Nephron (organoid): Measurements from ENCODE around the gene LRSAM1.

Source experiments
- H3K27ac Mint-ChIP-seq, 3 experiments: 2 replicates each; pipeline ENCODE4 v1.8.0; 2020; ENCODE audit warnings: mixed read lengths in 3 of 3, mild to moderate bottlenecking in 2 of 3, moderate library complexity in 1 of 3
- H3K27me3 Mint-ChIP-seq: 2 replicates; pipeline ENCODE4 v1.8.0; 2021; ENCODE audit warnings: low read depth, mild to moderate bottlenecking, moderate library complexity, mixed read lengths
- H3K36me3 Mint-ChIP-seq: 2 replicates; pipeline ENCODE4 v1.8.0; 2020; ENCODE audit warnings: low read depth, mixed read lengths
- H3K4me1 Mint-ChIP-seq: 2 replicates; pipeline ENCODE4 v1.8.0; 2020; ENCODE audit warnings: mixed read lengths
- H3K4me3 Mint-ChIP-seq, 3 experiments: 2 replicates each; pipeline ENCODE4 v1.8.0; 2020; ENCODE audit warnings: mild to moderate bottlenecking in 3 of 3, mixed read lengths in 3 of 3, moderate library complexity in 2 of 3
- H3K9me3 Mint-ChIP-seq: 2 replicates; pipeline ENCODE4 v1.8.0; 2020; ENCODE audit warnings: mixed read lengths
- TF ChIP-seq, protein P1 (sequence below), 3 experiments: fragments of 200-600 bp; sonication (generic); IDR thresholded peaks; one replicate each; pipeline ENCODE4 v1.5.0; 2021; ENCODE audit warnings: antibody characterized with exemption in 3 of 3; ENCODE audit not compliant: unreplicated experiment in 3 of 3

The LRSAM1 gene

DNA sequence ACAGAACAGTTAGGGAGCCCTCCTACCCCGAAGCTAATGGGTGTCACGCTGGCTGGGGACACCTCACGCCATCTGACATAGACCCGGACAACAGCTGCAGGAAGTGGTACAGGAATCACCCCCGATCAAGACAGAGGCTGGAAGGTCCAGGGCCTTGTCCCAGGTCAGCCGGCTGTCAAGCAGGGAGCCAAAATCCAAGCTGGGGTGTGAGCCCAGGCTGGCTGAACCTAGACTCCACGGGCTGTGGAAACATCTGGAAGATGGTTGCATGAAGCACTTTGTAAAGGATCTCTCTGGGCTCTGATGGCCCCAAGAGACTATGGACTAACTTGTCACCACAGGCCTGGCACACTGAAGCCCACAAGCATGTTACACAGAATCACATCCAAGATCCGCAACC is 91.9 kb downstream of the LRSAM1 start:
- TF ChIP-seq, protein P1, sequence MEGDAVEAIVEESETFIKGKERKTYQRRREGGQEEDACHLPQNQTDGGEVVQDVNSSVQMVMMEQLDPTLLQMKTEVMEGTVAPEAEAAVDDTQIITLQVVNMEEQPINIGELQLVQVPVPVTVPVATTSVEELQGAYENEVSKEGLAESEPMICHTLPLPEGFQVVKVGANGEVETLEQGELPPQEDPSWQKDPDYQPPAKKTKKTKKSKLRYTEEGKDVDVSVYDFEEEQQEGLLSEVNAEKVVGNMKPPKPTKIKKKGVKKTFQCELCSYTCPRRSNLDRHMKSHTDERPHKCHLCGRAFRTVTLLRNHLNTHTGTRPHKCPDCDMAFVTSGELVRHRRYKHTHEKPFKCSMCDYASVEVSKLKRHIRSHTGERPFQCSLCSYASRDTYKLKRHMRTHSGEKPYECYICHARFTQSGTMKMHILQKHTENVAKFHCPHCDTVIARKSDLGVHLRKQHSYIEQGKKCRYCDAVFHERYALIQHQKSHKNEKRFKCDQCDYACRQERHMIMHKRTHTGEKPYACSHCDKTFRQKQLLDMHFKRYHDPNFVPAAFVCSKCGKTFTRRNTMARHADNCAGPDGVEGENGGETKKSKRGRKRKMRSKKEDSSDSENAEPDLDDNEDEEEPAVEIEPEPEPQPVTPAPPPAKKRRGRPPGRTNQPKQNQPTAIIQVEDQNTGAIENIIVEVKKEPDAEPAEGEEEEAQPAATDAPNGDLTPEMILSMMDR (IDR thresholded peaks at IDR 0.05; ENCODE audit: unreplicated experiment in 3 of 3): no peak
- H3K4me1 Mint-ChIP-seq: peaks cover 18% of the 10 kb centered on the region
- no peaks in the 10 kb centered on the region for H3K27me3 Mint-ChIP-seq
- H3K4me3 Mint-ChIP-seq: no peak overlapping the region
- peak overlapping the region; percentile 38 to 50 (median 40) for H3K27ac Mint-ChIP-seq
- H3K36me3 Mint-ChIP-seq: peaks cover 4% of the 10 kb centered on the region
- no peaks in the 10 kb centered on the region for H3K9me3 Mint-ChIP-seq

DNA sequence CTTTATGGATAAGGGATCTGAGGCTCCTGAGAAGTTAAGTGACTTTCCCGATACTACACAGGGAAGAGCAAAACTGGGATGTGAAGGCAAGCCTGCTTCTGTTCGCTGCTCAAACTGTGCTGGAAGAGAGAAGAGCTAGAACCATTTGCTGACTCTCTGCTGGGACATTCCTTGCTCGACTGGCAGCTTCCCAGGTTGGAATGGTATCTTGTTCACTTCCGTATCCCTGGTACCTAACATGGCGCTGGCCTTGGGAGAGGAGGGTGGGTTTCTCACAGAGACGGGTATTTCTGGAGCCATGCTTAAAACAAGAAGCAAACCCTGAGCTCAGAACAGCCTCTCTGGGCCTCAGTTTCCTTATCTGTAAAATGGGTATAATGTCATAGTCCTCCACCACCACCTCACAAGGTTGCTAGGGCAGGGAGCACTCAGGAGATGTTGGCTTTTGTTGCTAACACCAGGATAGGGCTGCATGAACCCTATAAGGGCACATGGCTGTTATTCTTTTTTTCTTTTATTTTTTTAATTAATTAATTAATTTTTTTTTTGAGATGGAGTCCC is 92.7 kb downstream of the LRSAM1 start:
- H3K36me3 Mint-ChIP-seq: peaks cover 9% of the 10 kb centered on the region
- H3K4me1 Mint-ChIP-seq: peaks cover 22% of the 10 kb centered on the region
- H3K4me3 Mint-ChIP-seq: no peak overlapping the region
- peak overlapping the region; percentile 0 to 50 (median 38) for H3K27ac Mint-ChIP-seq
- no peaks in the 10 kb centered on the region for H3K27me3 Mint-ChIP-seq
- TF ChIP-seq, protein P1 (IDR thresholded peaks at IDR 0.05; ENCODE audit: unreplicated experiment in 3 of 3): no peak
- no peaks in the 10 kb centered on the region for H3K9me3 Mint-ChIP-seq

DNA sequence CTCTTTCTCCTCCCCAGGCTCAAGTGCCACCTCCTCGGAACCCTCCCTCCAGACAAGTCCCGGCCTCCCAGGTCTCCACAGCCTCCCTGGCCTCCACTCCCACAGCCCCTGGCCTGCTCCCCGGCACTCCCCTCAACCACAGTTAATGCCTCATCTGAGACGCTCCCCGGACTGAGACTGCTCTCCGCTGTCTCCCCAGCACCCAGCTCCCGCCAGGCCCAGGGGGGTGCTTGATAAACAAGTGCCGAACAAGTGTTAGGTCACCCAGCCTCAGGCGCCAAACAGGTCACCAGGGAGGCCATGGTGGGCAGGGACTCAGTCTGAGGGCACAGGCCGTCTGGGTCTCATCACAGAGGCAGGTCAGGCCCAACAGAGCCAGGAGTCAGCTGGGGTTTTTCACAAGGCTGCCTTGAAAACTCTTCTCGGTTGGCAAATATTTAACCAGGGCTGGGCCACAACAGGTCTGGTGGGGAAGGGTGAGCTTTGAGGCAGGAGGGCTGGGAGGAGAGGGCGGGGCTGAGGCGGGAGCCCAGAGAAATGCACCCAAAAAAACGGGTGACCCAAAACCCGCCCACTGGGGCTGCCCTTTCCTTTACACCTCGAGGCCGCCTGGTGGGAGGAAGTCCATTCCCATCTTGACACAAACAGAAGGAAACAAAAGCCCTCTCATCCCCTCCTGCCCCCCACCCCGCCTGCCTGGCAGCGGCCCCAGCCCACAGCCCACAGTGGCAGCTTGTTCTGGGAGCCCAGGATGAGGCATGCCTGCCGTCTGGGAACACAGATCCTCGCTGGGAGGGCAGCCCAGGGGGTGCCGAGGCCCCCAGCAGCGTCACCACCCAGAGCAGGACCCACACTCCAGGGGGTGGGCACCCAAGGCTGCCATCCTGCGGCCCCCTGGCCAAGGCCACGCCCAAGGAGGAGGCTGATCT is 94.2 kb downstream of the LRSAM1 start:
- Mint-ChIP-seq H3K27ac (peak overlapping the region; percentile 88 to 99 (median 96)), H3K9me3 (no peaks in the 10 kb centered on the region)
- TF ChIP-seq, protein P1 (IDR thresholded peaks at IDR 0.05; ENCODE audit: unreplicated experiment in 3 of 3): no peak

DNA sequence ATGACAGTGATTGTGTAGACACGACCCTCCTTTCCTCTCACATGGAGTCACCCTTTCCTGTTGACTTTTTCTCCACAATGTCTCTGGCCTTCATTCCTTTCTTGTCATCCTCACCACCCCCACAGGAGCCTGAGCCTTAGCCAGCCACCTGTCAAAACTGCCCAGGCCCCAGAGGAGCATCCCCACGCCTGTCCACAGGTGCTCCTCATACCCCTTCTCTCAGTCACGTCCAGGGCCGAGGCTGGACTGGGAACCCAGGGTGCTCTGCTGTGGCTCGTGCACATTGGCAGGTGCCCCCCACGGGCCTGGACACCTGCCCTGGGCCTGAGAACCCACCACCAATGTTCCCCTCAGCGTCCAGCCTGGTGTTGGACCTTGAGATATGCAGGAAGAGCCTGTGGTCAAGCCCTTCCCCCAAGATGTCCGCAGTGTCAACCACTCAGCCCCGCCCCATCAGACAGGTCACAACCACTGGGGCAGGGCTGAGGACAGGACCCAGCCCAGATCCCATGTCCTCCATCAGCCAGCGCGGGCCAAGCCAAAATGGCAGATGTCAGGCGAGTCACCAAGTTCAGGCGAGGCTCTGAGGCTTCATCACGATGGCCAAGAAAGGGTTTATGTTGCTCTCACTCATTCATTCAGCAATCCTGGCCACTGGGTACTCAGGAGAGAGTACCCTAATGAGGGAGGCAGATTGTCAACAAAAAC is 95.0 kb downstream of the LRSAM1 start:
- Mint-ChIP-seq H3K27me3 (no peaks in the 10 kb centered on the region), H3K4me1 (peaks cover 33% of the 10 kb centered on the region), H3K27ac (peak overlapping the region; percentile 88 to 99 (median 96)), H3K36me3 (peaks cover 12% of the 10 kb centered on the region), H3K4me3 (peak overlapping the region in 1 of 3 experiments; percentile 8), H3K9me3 (no peaks in the 10 kb centered on the region)
- TF ChIP-seq, protein P1 (IDR thresholded peaks at IDR 0.05; ENCODE audit: unreplicated experiment in 3 of 3): no peak

More for the DNA sequence above, 94.2 kb downstream of the LRSAM1 start:
- Mint-ChIP-seq H3K36me3 (peaks cover 12% of the 10 kb centered on the region), H3K4me1 (peaks cover 32% of the 10 kb centered on the region), H3K27me3 (no peaks in the 10 kb centered on the region), H3K4me3 (peak overlapping the region in 1 of 3 experiments; percentile 19)

DNA sequence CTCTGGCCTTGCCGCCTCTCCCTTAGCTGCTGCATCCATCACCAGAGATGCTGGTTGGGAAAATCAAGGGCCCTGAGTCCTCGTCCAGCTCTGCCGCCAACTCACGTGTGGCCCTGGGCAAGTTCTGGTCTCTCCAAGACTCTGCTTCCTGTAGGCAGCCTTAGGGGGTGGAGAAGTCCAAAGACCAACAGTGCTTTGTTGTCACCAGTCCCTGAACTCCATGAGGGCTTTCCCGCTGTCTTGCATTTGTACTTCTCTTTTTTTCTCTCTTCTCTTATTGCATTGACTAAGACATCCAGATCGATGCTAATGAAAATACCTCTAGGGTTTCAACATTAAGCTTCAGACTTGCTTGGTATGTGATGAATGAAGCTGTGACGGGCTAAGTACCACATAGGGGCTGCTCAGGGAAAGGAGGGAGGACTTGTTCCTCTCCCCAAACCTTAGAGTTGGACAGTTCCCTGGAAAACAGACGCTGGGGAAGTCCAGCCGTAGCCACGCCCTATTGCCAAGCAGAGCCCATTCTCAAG is 97.1 kb downstream of the LRSAM1 start:
- TF ChIP-seq, protein P1 (IDR thresholded peaks at IDR 0.05; ENCODE audit: unreplicated experiment in 3 of 3): no peak
- peaks cover 32% of the 10 kb centered on the region for H3K4me1 Mint-ChIP-seq
- peaks cover 12% of the 10 kb centered on the region for H3K36me3 Mint-ChIP-seq
- H3K27ac Mint-ChIP-seq: peak overlapping the region in 2 of 3 experiments; percentile 12 to 16
- no peaks in the 10 kb centered on the region for H3K9me3 Mint-ChIP-seq
- no peak overlapping the region for H3K4me3 Mint-ChIP-seq
- H3K27me3 Mint-ChIP-seq: no peaks in the 10 kb centered on the region
